Stimulated activated CD8-positive, alpha-beta memory T cell treated with anti-CD3 and anti-CD28 coated beads, Interleukin-2, amount 100 ng/mL, for 1 hour (primary cell): ENCODE data around the gene FERMT3.

ENCODE experiments used
- DNase-seq, 2 donors: peaks; one replicate each; pipeline ENCODE4 v3.0.0-alpha.2; 2020; ENCODE audit warnings: low read depth in 2 of 2

Gene FERMT3

DNA sequence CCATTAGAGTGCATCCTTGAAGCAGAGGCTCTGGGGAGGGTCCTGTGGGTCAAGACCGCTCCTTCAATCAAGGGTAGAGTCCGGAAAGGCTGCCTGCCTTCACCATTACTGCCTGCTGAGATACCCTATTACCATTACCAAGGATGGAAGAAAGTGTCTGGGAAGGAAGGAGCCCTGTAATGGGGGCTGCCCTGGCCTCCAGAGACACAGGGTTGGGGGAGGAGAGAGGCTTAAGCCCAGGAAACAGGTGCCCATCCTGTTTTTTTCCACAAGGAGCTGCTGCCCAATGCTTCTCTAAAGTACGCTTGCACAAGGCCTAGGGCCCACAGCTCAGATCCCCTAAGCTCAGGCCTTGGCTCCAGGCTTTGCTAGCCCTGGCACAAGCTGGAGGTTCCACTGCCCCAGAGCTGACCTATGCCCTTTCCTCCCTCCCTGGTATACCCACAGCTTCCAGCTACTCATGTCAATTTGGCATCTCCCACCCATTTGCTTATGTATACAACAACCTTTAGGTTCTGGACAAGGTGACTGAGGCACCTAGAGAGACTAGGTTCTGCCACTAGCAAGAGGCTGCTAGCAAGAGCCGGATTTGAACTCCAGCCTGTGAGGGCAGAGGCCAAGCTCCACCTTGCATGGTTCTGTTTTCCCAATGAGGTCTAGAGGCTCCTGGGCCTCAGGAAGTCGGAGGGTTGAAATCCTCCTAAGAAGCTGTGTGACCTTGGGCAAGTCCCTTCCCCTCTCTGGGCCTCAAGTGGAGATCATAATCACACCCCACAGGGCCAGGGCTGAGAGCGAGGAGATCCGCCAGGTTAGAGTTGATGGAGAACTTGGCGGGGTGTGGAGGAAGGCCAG lies 43.3 kb downstream of the FERMT3 start:
- DNase-seq = no peak

DNA sequence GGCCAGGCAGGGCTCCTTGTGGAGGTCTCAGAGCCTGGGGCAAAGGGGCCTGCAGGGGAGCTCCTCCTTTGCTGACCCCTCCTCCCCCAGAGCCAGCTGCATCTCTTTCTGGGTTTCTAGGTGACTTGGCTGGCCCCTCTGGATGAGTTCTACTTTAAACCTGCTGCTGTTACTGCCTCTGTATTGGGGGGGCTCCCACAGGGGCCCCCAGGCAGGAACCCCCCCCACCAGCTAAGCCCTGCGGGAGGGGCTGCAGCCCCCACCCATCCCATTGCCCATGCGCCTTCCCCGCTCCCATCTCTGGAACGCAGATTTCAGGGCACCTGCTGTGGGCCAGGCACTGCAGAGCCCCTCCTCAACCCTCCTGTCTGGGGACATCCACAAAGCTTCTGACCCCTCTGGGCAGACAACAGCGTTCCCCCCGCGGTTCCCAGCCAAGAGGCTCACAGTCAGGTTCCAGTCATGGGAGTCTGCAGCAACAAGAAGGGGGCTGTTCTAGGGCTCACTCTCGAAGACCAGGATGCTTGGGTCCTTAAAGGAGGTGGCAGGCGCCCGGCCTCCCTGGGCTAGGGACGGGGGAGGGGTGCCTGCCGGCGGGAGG lies 44.0 kb downstream of the FERMT3 start:
- no peak for DNase-seq

DNA sequence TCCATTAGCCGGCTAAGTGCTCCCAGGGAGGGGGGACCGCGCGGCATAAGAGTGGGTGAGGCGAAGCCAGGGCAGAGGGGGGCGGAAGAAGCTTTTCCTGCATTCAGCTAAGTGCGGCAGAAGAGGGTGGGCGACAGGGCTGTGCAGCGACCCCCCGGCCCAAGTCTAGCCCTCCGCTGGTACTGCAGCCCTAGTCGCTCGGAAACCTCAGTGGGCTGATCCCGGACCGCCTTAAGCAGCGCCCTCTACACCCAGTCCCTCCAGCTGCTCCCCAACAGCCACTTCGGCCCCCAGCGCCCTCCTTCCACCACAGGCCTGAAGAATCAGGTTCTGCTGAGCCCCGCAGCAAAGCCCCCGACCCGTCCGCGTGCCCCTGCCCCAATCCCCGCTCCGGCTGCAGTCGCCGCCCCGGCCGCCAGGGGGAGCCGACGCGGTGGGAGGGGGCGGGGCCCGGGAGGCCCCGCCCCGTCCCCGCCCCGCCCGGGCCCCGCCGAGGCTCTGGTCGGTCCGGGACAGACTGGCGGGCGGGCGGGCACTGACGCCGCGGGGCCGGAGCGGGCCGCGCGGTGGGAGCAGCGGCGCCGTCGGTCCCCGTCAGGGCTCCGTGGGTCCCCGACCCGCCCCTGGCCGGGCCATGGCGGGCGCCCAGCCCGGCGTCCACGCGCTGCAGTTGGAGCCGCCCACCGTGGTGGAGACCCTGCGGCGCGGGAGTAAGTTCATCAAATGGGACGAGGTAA lies 44.7 kb downstream of the FERMT3 start, which contains the start of gene PLCB3:
Gene PLCB3 (plus strand): TSS at position 515 of the 737 bp plus-strand sequence. CDS start 120 bp downstream, at position 635.
- peak in 1 of 2 donors; percentile 44 for DNase-seq

DNA sequence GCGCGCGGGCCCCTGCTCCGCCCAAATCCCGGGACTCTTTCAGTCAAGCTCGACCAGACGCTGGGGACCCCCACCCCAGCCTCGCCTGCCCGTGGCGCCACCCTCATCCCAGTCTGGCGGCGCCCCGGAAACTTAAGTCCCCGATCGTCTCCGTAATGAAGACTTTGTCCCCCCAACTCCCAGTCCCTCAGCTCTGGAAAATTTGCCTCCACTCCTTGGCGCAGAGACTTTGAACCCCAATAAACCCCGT lies 45.2 kb downstream of the FERMT3 start:
- DNase-seq = no peak

DNA sequence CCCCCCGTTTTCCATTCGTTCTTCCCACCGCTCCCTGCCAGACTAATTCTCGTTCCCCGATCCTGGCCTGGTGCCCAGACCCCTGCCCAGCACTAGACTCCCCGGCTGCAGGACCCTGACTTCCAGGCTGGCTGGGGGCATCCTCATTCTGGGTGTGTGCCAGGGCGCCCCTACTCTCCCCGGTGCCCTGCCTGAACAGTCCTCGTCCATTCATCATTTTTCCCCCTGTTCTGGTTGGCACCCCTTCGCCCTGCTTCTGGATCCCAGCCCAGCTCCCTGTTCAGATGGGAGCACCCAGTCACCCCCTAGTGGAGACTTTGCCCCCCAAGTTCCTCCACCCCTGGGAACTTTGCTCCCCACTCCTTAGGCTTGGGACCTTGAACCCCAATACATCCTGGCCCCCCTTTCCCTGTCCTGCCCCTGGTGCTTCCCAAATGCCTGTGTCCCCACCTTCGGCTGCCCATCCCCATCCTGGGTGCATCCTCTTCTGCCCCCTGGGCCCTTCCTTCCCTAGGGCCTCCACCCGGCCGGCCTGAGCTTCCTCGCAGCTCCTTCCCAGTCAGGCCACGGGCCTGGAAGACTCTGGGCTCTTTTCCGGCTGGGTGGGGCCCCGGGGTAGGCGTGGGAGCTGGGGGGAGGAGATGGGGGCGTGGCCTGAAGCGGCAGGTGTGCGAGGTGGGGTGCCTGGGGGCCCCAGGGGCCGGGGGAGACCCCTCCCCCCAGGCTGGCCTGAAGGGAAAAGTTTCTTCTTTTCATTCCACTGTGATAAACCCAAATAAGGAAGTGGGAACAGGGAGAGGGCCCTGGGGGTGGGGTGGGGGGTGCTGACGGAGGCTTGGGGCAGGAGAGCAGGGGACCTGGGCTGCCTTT lies 45.7 kb downstream of the FERMT3 start:
- no peak for DNase-seq

DNA sequence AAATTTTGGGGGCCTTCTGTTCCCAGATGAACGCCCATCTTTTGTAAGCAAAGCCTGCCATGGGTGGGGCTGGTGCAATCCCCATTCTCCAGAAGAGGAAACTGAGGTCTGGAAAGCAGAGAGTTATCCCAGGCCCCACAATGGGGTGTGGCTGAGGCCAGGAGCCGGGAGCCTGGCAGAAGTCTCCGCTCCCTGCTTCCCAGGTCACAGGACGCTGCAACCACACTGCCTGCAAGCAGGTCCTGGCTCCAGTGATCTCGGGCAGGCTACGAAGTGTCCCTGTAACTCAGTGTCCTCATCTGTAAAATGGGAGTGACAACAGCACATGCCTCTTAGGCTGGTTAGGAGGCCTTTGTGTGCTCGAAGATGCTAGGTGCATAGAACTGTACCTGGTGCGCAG lies 46.5 kb downstream of the FERMT3 start:
- DNase-seq = no peak

DNA sequence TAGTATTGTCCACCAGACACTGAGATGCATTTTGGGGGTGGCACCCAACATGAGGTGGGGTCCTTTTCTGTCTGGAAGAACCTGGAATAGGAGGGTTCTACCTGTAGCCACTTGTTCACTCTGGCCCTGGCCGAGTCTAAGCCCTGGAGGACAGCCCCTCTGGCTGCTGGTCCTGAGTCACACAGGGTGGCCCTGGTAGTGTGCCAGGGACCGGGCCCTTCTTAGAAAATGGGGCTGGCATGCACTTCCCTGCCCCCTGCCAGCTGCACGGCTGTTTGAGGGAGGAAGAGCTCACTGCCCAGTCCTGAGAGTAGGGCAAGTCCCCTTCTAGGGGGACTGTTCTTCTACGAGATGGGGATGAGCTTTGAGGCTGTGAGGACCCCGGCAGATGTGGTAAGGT lies 47.0 kb downstream of the FERMT3 start:
- DNase-seq = no peak

DNA sequence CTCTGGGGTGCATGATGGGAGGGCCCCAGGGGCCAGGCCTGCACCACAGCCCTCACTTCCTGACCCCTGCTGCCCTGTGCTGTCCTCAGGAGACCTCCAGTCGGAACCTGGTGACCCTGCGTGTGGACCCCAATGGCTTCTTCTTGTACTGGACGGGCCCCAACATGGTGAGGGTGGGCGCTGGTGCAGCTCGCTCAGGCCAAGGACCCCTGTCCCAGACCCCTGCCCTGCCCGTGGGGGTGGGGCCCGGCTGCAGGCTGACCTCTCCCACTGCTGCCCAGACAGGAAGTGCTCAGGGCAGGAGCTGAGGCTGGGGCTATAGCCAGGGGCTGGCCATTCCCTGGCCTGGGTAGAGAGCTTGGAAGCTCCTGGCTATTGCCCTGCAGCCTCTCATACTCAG lies 47.8 kb downstream of the FERMT3 start:
- no peak for DNase-seq

DNA sequence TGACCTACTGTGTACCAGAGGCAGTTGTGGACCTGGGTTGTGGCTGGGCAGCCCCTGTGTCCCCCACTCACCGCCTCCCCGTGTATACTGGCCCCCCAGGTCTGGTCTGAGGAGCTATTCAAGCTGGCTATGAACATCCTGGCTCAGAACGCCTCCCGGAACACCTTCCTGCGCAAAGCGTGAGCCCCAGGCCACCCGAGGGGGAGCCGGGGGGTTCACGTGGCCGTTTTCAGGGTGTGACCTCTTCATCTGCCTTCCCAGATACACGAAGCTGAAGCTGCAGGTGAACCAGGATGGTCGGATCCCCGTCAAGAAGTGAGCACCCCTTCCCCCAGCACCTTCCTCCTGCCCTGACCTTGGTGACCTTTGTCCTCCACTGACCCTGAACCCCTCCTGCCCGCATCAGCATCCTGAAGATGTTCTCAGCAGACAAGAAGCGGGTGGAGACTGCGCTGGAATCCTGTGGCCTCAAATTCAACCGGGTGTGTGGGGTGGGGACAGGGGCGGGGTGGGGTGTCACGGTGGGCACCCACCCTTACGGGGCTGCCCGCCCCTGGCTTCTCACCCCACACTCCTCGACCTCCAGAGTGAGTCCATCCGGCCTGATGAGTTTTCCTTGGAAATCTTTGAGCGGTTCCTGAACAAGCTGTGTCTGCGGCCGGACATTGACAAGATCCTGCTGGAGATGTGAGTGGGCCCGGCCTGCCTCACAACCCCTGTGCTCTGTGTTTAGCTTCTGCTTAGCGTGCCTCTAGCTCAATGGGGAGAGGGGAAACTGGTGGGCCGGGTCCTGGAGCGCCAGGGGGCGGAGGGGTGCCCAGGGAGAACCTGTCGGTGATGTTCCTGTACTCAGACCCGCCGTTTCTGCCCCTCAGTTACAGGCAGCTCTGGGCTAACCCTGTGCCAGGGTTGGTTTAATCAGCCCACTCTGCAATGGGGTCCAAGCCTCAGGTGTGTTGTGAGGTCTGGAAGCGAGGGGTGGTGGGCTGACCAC lies 48.9 kb downstream of the FERMT3 start:
- DNase-seq = no peak

DNA sequence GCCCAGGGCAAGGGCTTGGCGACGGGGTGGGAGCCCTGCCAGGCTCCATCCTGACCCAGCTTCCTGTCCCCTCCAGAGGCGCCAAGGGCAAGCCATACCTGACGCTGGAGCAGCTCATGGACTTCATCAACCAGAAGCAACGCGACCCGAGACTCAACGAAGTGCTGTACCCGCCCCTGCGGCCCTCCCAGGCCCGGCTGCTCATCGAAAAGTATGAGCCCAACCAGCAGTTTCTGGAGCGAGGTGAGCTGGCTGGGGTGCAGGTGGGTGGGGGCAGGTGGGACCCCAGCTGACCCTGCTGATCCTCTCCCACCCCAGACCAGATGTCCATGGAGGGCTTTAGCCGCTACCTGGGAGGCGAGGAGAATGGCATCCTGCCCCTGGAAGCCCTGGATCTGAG lies 49.8 kb downstream of the FERMT3 start:
- DNase-seq = no peak

DNA sequence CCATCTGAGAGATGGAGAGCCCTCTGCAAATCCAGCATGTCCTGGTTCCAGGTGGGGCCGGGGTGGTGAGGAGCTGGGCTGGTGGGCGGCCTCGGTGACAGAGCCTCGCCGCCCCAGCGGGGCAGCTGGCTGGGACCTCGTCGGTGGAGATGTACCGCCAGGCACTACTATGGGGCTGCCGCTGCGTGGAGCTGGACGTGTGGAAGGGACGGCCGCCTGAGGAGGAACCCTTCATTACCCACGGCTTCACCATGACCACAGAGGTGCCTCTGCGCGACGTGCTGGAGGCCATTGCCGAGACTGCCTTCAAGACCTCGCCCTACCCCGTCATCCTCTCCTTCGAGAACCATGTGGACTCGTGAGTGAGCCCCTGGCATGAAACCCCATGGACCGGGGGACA lies 51.8 kb downstream of the FERMT3 start:
- no peak for DNase-seq

DNA sequence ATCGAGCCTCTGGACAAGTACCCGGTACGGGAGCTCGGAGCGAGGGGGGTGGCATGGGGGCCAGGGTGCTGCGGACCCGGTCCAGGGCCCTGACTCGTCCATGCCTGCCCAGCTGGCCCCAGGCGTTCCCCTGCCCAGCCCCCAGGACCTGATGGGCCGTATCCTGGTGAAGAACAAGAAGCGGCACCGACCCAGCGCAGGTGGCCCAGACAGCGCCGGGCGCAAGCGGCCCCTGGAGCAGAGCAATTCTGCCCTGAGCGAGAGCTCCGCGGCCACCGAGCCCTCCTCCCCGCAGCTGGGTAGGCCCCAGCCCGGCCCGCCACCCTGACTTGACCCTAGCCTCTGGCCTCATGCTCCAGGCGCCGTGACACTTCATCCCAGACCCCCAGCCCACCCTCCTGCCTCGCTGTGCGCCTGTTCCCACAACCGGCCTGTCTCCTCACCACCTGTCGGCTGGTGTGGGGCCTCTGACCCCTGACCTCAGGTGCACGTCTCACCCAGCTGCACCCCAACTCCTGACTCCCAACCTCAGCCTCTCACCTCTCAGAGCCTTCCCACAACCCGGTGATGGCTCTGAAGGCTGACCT lies 52.5 kb downstream of the FERMT3 start:
- no peak for DNase-seq

DNA sequence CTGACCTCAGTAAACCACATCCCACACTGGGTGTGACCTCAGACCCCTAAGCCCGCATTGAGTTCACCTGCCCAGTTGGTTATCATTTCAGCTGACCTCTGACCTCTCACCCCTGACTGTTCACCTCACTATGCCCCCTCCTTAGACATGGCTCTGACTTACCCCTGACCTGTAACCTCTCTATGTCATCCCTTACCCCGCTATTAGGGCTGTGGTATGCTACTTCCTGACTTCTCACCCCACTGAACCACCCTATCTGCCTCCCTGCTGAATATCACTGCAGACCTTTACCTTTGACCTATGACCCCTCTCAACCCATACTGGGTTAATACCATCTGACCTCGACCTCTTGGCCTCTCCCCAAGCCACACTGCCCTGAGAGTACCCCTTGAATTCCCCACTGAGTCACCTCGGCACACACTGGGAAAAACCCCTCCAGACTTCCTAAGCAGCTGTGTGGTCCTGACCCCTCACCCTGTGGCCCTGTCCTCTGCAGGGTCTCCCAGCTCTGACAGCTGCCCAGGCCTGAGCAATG lies 53.1 kb downstream of the FERMT3 start:
- DNase-seq = no peak

DNA sequence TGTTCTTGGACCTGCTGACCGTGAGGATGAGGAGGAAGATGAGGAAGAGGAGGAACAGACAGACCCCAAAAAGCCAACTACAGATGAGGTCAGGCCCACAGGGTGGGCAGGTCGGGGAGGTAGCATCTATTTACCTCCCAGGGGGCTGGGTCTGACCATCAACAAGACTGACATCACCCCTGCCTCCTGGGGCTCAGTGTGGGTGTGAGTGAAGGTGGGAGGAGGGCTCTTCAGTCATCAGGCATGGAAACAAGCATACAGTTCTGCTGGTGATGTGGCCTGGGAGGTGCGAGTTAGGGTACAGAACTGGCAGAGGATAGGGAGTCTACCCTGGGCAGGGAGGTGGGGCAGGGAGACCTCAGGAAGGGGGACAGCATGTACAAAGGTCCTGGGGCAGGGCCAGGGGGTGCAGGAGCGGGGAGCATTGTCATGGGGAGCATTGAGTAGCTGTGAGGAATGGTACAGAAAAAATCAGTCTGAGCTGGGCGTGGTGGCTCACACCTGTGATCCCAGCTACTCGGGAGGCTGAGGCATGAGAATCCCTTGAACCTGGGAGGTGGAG lies 53.7 kb downstream of the FERMT3 start:
- DNase-seq = no peak

DNA sequence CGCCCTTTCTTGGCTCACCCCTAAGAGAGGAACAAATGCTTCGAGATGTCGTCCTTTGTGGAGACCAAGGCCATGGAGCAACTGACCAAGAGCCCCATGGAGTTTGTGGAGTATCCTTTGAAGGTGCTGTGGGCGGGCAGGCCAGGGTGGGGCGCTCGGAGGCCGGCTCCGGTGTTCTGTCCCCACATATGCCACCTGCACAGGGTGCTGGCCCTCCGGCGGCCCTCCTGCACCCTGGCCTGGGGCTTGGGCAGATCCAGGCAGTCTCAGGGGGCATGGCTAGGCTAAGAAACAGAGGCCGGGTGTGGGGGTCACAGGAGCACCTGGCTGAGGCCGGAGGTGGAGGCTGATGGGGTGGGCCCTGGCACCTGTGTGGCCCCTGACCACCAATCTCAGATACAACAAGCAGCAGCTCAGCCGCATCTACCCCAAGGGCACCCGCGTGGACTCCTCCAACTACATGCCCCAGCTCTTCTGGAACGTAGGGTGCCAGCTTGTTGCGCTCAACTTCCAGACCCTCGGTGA lies 55.1 kb downstream of the FERMT3 start:
- DNase-seq = no peak

DNA sequence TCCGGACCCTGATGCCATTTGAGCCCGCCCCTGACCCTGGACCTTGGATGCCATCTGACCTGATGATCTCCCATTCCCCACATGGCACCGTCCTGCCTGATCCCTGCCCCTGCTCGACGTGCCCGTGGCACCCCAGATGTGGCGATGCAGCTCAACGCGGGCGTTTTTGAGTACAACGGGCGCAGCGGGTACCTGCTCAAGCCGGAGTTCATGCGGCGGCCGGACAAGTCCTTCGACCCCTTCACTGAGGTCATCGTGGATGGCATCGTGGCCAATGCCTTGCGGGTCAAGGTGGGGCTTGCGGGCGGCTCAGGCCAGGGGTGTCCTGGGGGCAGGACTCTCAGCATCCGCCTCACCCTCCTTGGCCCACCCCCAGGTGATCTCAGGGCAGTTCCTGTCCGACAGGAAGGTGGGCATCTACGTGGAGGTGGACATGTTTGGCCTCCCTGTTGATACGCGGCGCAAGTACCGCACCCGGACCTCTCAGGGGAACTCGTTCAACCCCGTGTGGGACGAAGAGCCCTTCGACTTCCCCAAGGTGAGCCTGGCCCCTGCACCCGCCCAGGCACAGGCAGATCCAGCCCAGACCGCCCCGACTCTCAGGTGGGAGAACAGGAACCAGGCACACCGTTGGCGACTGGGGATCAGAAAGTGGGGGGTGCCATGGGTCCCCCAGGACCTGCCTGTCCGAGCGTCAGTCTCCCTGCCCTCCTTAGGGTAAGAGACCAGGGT lies 55.9 kb downstream of the FERMT3 start:
- DNase-seq = no peak

DNA sequence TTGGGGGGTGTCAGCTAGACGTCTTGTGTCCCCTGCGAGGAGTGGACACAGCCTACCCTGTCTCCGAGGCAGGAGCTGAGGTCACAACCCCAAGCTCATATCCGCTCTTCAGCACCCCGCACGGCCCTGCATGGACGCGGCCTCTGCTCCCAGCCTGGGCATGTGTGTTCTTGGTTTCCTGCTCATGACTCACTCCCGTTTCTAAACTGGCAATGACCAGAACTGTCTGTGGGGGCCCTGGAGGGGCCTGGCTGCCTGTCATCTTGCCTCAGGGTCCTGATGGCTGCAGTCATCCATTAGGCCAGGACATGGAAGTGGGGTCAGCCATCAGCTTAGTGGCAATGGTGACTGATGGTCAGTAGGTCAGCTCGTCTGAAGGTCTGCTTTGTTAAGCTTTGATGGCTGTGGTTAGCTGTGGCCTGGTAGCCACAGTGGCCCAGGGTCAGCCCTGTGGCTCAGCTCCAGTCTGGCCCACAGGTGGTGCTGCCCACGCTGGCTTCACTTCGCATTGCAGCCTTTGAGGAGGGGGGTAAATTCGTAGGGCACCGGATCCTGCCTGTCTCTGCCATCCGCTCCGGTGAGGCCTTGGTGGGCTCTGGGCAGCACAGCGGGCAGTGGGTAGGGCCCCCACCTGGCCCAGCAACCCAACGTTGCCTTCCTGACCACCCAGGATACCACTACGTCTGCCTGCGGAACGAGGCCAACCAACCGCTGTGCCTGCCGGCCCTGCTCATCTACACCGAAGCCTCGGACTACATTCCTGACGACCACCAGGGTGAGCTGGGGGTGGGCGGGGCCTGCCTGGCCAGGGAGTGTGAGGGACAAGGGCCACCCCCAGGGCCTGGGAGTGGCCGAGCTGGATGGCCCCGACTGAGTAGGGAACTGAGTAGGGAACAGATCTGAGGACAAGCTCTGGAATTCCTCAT lies 56.8 kb downstream of the FERMT3 start:
- no peak for DNase-seq

DNA sequence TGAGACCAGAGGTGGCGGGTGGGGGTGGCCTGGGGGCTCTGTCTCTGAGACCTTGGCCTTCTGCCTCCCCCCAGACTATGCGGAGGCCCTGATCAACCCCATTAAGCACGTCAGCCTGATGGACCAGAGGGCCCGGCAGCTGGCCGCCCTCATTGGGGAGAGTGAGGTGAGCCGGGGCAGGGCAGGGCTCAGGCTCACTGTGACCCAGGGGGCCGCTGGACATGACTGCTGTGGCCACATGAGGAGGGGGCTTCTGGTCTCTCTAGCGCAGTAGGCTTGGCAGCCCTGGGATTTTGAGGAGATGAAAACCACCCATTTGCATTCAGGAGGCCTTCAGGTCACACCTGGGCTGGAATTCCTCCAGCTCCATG lies 57.4 kb downstream of the FERMT3 start:
- DNase-seq = no peak
